SIG-M5 treated with dmso at 0.1 percent for 504 hours (cell line): ENCODE results near the gene SPINK8.
"Not testable (repeated sequence)": the region's sequence is repeated elsewhere in the genome, so short reads cannot be mapped to it uniquely, and the experiment has no call there.

ENCODE experiments used
- DNase-seq: peaks from one replicate; lab custom pipeline; 2025; ENCODE audit not compliant: unreplicated experiment; lab: John Stamatoyannopoulos, UW

The SPINK8 gene

DNA sequence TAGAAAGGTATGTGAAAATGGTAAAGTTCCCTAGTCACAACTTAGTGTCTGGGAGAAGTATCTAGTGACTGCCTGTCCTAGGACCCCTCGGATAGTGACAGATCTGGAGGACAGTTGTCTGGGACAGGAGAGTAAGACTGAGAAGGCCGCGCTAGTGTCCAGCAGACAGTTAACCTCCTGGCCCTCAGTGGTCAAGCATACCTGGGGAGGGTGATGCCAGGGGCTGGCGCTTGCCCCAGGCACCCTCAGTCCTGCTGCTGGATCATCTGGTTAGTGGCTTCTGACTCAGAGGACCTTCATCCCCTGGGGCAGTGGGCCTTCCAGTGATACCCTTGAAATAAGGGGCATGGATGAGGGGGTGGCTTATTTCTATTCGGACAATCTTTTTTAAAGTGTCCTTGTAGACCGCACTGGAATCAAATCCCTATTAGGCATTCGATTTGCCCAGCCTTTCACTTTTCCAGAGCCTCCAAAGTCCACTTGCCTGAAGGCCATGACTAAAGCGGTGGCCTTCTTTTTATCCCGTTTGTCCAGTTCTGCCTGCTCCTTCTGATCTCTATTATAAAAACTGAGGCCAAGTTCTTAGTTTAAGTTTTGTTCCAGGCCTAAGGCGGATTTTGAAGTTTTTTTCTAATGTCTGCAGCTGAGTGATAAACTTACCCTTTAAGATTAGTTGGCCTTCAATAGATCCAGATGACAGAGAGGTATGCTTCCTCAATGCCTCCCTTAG lies 1.6 kb downstream of the SPINK8 start:
- not testable (repeated sequence) for DNase-seq

DNA sequence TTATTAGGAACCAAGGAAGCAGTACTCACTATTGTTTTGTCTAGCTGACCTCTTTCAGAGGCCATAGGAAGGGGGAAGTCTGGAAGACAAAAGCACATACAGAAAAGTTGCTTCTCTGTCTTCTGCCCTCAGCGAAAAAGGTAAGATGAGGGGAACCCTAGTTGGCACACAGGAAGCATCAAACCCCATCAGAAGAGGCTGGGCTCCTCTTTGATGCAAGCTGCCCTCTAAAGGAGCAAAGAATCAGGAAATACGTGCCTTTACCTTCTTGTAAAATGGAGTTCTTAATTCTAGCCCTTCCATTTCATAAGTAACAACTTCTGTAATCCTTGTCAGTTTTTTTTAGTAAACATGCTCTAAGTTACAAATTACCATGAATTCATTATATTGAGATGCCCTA lies 12.5 kb downstream of the SPINK8 start:
- DNase-seq = no peak

DNA sequence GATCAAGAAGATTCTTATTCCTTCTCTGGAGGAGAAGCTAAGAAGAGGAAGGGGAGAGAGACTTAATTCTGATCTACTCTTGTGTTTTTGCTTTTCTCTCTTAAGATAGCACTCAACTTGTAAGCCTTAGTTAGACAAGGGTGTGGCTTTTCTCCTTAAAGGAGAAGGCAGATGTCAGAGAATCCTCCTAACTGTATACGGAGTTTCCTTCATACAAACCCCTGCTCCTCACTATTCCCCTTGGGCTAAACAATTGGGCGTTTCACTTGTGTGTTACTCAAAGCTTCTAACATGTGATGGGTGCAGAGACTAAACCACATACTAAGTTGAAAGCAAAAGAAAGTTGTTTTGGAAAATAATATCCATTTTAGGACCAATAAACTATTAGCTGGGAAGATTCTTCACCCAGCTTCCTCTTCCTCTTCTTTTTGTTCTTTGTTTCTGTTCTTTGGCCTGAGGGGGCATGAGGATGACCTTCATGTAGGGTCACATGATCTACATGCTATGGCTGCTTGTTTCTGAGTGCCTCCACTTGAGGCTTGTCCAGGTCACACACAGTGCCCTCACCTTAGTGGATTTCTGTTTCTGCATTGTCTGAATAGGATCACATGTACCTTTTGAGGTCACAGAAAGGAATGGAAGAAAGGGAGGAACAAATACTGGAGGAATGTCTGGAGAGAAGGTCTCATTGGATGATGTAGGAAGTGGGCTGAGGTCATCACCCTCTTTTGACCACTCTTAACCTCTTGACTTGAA lies 14.6 kb downstream of the SPINK8 start:
- DNase-seq = no peak

DNA sequence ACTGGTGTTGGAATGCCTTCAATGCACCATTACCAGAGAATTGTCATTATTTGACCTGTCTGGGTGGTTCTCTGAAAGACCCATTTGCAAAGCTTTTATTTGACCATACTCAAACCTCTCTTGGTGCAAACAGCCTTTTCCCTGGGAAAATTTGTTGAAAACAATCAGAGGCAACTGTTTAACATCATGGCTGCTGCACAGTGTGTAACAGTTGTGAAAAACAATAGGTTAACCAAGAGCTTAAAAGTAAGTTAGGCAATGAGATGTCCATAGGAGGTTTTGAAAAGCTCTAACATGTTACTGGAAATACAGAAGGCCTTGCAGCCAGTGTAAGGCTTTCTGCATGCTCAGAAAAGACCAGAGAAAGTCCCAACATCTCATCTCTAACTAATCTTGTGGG lies 18.9 kb downstream of the SPINK8 start:
- DNase-seq = no peak

DNA sequence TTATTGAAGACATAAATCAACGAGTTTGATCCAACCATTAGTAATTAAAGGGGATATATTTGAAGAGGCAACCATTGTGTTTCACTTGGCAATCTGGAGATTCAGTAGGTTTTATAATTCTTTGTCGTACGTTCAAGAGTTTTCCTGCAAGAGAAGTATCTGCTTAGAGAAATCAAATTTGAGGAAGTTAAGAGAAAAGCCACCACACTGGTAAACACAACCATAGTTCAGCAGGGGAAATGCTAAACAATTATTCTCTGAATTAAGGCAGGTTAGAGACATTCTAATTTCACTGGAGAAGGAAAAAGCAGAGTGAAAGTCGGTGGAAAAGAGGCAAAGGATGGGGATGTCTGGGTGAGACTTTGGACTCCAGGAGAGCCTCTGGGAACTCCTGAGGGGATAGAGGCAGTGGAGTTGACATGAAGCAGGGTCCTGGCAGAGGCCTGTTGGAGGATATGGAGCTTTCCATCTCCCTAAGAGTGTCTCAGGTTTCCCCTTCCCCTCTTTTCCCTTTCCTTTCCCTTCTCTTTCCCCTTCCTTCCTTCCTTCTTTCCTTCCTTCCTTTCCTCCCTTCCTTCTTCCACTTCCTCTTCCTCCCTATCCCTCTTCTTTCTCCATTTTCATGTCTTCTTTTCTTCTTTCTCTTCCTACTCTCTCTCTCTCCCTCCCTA lies 26.5 kb downstream of the SPINK8 start:
- peak; percentile 27 for DNase-seq

DNA sequence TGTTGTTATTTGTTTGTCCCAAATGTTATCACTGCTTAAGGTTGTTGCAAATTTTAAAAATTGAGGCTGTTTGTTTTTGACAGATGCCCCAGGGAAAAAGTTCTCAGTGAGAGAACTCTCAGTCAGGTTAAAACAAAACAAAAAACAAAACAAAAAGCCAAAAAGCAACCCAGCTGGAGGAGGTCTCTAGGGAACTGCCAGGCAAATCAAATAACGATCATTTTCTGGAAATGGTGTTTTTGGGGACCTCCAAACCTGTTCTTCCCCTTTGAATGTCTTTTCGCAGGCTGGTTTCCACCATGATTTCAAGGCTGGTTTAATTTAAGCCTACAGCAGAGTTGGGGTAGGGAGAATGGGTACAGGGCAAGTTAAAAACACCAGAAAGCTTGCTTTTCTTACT lies 27.2 kb downstream of the SPINK8 start:
- no peak for DNase-seq

DNA sequence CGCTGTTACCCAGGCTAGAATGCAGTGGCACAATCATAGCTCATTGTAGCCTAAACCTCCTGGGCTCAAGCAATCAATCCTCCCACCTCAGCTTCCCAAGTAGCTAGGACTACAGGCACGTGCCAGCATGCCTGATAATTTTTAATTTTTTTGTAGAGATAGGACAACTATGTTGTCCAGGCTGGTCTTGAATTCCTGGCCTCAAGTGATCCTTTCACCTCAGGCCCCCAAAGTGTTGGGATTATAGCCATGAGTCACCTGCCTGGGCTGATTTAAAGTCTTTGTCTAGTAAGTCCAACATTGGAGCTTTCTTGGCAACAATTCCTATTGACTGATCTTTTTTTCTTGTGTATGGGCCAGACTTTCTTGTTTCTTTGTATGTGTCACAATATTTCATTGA lies 28.1 kb downstream of the SPINK8 start:
- no peak for DNase-seq

DNA sequence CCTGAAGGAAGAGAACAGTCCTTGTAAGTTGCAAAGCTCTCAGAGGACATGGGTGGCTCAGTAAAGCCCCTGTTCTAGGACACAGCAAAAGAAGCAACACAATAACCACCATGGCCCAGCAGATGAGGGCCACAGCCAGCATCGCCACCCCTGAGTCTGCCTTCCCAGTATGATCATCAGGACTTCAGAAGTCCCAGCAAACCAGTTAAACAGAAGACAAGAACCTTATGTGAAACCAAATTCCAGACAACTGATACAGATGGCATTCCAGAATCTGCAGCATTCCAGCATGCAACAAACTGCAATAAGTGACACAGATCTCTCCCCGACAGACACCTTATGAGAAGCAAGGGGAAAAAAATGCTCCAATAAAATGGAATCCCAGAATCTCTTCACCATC lies 30.4 kb downstream of the SPINK8 start:
- no peak for DNase-seq

DNA sequence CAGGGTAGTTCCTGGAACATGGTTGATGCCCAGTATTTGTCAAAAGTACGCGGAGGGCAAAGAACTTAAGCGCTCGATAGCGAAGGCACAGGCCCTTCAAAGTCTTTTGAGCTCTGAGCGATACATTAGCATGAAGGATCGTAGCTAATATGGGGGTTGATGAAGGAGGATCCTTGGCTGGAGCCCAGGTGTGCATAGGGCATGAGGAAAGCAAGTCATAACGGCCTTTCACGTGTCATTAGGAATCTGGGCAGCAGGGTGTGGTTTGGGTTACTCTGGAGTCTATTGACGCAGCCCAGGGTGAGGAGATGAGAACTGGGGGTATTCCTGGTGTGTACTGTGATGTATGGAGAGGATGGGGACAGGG lies 31.7 kb downstream of the SPINK8 start:
- DNase-seq = peak; percentile 48

DNA sequence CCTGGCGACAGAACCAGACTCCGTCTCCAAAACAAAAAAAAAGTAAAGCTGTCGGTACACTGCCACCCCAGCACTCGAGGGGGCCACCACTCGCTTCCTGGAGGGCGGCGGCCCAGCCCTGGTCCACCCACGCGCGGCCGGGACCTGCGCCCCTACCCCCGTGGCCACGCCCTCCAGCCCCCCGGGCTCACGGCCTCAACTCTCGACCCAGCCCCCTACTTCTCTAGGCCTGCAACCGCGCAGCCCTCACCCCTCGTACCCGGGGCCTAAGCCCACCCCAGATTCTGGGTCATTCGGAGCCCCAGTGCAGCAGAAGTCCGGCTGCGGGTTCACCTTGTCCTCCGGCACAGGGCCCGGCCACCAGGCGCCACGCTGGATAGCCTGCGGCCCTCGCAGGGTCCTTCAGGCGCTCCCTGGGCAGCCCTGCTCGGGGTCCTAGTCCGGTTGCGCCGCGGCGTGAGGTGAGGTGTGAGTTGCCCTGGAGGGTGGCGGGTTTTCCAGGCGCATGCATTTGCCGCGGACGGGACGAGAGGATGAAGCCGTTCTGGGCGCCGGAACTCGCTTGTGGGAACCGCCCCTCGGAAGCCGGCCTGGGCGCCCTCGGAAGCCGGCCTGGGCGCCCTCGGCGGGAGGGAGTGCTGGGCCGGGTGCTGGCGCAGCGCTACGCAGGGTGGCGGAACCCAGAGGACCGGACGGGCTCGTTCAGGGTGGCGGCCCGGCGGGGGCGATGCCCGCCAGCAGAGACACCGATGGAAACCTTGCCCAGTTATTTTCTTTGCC lies 32.3 kb downstream of the SPINK8 start, which contains the start of gene NME6:
Gene NME6 (minus strand): TSS at position 348 of the 780 bp plus-strand sequence.
- peak; percentile 88 for DNase-seq

DNA sequence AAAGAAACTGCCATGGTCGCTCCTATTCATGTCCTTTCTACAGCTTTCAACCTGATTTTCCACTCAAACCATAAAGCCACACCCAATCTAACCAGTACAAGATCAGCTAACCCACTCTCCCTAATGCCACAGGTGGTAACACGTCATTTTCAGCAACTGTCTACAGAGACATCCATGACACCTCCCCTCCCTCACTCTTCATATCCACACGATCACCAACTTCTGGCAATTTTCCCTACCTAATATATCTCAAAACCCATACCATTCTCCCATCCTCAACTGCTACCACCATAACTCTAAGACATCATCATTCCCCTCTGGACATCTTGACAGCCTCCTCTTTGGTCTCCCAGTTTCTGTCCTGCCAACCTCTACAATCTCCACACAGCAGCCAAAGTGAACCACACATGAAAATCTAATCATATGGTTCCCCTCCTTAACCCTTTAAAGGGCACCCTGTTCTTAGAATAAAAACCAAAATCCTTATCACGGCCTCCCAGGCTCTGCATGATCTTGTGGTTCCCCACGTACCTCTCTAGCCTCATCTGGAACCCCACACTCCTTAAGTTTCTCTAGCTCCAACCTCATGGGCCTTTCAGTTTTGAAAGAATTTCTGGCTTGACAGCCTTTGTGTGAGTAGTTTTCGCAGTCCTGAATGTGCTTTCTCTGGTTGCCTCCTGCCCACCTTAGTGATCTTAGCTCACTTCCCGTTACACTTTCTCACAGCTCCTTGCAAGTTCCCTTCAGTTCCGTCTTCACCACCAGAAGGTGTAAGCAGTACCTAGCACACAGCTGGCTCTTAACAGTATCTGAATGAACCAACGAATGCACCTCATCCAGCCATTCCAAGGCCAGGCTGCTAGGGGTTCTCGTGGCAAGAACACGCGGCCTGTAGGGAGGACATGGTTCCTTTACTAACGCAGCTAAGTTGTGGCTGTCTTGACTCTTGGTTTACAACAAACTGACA lies 33.4 kb downstream of the SPINK8 start:
- peak; percentile 74 for DNase-seq

DNA sequence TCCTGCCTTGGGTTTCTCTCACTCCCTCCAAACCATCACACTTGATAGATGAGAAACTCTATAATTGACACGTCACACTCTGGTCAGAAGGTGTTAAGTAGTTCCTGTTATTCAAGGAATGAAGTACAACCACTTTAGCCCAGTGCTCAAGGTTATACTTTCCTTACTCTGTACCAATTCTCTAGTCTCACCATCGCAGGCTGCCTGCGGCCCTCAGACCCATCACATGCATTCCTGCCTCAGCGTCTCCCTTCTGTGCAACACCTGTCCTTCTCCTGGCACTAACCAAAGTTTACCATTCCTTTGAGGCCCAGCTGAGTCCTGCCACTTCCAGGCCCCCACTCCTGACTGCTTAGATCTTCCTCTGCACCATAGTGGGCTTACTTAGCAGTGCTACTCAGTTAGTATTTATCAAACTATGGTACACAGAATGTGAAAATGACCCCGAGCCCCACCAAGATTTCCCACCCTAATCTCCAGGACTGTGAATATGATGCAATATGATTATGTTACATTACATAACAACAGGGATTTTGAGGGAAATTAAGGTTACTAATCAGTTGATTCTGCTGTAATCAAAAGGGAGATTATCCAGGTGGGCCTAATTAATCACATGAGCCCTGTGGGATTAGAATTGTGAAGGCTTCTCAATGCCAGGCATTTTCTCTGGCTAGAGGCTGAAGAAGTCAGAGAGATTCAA lies 36.2 kb downstream of the SPINK8 start:
- no peak for DNase-seq

DNA sequence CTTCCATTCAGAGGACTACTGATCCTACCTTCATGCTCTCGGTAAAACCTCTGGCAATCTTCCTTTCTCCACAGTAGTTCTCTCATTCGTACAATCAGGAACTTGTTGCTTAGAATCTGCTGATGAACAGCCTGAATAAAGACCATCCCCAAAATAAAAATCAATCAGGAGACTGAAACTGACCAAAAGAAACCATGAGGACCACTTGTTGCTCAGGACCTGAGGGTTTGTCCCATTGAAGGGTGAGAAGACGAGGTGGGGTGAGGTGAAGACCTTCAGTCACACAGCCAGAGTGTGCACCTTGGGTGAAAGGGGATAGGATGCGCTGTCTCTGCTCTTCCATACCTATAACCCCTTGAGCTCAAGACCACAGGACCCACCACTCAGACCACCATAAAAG lies 36.8 kb downstream of the SPINK8 start:
- DNase-seq = no peak

DNA sequence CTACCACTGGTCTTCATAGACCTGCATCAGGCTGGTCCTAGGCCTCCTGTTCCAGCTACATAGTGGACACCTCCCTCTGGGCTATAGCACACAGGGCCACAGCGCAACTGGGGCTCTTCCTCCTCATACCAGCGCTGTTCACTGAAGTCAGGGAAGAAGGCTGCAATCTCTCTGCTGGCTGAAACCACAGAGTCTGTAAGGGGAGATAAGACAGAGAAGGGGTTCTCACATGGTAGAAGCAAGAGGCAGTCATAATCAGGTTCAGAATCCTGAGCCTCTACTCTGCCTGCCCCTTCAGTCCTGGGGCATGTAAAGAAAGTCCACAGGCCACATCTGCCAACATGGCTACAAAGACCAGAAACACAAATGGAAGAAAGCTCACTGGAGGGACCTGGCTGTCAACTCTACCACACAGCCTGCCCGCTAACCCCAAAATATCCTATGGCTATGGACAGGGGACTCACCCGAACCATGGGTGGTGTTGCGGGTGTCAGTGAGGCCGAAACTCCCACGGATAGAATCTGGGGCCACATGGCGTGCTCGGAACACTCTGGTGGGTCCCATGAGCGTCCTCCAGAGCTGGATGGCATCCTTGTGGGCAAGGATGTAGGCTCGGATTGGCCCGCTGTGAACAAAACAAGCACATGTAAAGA lies 38.7 kb downstream of the SPINK8 start:
- DNase-seq = no peak

DNA sequence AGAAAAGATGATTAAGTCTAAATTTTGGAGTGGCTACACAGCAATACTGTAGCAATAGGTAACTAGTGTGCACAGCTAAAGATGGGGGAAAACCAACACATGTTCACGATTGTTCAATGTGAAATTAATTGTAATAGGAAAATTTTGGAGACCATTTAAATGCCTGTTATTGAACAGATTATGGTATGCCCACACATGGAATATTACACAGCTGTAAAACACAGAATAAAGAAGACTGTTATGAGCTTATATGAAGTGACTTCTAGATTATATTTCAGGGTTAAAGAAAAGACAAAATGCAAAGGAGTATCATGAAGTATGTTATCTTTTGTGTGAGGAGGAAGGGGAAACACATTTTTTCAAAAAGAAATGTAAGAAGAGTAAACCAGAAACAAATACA lies 43.8 kb downstream of the SPINK8 start:
- no peak for DNase-seq

DNA sequence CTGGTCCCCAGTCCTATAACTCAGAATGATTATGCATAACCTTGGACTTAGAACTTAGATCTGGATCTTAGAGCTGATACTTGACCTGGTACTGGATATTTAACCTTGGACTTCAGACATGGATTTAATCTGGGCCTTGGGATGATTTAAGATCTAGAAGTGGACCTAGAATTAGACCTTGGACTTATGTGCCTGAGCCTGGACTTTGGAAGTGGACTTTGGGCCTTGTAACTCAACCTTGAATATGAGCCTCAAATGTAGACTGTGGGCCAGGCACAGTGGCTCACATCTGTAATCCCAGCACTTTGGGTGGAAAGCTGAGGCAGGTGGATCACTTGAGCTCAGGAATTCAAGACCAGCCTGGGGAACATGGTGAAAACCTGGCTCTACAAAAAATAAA lies 46.4 kb downstream of the SPINK8 start:
- DNase-seq = no peak

DNA sequence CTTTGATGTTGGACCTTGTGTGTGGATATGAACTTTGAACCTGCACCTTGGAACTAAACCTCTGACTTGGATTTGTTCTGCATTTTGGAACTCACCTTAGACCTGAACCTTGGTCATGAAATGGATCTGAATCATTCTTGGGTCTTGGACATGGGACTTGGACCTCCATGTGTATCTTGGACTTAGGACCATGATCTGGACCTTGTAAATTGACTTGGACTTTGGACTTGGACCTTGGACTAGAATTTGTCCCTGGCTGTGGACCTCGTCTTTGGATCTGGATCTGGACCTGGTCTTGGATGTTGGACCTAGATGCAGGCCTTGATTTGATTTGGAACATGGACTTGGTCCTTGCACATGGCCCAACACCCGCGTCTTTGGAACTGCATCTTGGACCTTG lies 47.2 kb downstream of the SPINK8 start:
- DNase-seq = no peak

DNA sequence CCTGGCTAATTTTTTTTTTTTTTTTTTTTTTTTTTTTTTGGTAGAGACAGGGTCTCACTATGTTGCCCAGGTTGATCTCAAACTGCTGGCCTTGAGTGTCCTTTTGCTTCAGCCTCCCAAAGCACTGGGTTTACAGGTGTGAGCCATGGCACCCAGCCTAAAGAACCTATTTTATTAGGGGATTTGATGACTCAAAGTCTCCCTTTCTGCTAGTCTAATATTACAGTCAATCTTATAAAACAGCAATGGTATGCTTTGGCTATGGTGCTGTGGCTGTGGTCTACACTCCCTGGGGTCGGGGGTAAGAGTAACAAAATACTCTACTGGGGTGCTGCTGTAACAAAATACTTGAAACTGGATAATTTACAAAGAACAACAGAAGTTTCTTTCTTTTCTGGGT lies 47.8 kb downstream of the SPINK8 start:
- DNase-seq = no peak

DNA sequence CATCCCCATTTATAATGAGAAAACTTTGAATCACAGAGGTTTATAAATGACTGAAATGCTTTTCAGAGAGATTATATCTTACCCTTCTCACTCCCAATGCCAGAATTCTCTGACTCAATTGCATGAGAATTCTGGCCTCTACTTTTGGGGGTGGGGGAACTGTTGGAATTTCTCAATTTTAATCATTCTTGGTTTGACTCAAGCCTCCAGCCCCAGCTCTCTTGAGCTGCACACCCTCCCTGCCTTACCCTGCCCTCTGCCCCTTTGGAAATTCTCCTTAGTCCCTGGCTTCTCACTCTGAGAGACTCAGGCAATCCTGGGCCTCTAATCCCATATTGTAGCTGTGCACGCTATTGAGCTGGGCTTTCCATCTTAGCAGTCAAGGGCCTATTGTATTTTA lies 48.3 kb downstream of the SPINK8 start:
- no peak for DNase-seq
